Measurements from ENCODE around the gene NKTR.
"Not testable (repeated sequence)": the region's sequence is repeated elsewhere in the genome, so short reads cannot be mapped to it uniquely, and the experiment has no call there.

The NKTR gene

DNA sequence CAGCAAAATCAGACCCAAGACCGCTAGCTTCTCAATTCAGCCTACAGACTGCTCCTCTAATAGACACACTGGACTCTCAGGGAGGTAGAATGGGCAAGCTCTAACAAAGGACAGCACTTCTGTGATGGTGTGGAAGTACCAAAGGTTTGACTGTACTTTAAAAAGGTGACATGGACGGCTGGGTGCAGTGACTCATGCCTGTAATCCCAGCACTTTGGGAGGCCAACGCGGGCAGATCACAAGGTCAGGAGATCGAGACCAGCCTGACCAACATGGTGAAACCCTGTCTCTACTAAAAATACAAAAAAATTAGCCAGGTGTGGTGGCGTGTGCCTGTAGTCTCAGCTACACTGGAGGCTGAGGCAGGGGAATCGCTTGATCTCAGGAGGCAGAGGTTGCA, 3.4 kb upstream of the NKTR start:
- DNase-seq, result not testable (repeated sequence)

DNA sequence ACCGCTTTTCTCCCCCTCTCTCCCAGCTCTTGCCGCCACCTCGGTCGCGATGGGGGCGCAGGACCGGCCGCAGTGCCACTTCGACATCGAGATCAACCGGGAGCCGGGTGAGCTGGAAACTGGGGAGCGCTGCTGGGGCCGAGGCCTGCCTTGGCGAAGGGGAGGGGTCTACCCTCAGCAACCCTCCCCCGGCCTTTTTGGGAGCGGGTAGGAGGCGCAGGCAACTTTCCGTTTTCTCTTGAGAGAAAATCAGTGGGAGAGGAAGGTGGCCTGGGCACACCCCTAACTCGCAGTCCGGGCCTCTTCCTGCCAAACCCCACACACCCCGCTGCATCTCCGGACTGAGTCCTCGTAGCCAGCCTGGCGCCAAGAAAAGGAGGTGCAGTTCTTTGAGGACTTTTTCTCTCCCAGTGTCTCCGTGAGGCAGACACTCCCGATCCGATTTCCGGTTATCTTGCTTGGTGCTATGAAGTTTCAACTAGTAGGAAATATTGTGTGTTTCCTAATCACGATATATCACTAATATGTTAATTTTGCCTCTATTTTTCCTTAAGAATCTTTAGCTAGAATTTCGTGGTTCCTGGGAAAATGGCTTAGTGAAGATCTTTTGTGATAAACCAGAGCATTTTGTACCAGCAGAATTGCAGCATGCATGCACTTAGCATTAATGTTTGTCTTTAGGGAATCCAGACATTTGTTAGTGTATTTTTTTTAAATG, 631 bp downstream of the NKTR start:
- peak; percentile 76 for DNase-seq

DNA sequence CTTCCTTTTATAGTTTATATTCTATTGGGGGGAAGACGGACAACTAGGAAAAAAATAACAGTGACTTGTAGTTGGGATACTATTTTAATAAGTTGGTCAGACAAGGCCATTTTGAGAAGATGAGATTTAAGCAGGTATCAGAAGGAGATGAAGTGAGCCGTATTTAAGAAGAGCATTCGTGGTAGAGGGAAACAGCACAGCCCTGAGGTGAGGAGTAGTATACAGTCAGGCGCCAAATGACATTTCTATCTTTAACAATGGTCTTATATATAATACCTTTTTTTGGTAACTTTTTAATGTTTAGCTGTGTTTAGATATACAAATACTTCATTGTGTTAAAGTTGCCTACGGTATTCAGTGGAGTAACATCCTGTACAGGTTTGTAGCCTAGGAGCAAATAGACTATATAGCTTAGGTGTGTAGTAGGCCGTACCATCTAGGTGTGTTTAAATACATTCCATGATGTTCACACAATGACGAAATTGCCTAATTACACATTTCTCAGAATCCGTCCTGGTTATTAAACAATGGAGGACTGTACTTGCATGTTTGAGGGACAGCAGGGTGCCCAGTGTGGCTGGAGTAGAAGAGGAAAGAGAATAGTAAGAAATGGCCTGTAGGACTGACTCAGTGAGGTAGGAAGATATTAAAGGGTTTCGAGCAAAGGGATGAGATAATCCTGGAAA, 1.6 kb downstream of the NKTR start:
- DNase-seq, result peak; percentile 47

DNA sequence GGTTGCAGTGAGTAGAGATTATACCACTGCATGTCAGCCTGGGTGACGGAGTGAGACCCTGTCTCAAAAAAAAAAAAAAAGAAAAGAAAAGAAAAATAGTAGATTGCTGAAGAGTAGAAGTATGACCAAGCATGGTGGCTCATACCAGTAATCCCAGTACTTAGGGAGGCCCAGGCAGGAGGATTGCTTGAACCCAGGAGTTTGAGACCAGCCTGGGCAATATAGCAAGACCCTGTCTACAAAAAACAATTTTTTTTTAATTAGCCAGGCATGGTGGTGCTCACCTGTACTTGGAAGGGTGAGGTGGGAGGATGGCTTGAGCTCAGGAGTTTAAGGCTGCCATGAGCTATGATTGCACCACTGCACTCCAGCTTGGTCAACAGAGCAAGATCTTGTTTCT, 2.5 kb downstream of the NKTR start:
- no peak for DNase-seq

DNA sequence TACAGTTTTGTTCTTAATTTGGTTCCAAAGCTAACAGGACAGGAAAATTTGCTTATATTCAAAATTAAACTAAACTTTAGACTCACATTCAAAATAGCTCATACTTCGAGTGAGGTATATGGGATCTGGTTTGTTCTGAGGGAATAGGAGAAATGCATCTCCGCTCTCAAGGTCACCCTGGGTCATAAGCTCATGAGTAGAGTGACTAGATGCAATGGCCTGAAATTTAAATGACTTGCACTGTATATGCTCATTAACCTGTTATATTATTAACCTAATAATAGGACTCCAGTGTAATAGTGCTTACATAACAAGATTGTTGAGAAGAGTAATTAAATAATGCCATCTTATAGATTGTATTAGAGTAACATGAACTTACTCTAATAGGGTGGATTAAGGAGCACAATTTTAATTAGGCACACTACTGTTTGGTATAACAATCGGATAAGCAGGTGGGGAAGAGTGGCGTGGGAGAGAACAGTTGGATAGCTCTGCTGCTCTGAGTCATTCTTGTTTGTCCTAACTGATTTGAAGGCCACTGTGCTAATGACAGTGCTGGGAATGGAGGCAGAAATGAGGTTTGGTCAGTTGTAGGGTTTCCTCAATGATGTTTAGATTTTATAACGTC, 5.2 kb downstream of the NKTR start:
- DNase-seq, result no peak

DNA sequence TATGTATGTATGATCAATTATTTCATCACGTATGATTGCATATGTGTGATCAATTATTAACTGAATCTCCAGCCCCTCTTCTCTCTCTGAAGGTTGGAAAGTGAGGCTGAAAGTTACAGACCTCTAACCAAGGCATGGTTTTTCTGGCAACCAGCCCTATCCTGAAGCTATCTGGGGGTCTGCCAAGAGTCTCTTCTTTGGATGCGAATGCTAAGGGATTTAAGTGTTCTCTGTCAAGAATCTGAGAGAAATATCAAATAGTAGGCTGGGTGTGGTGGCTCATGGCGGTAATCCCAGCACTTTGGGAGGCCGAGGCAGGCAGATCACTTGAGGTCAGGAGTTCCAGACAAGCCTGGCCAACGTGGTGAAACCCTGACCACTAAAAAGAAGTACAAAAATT, 8.1 kb downstream of the NKTR start:
- no peak for DNase-seq

DNA sequence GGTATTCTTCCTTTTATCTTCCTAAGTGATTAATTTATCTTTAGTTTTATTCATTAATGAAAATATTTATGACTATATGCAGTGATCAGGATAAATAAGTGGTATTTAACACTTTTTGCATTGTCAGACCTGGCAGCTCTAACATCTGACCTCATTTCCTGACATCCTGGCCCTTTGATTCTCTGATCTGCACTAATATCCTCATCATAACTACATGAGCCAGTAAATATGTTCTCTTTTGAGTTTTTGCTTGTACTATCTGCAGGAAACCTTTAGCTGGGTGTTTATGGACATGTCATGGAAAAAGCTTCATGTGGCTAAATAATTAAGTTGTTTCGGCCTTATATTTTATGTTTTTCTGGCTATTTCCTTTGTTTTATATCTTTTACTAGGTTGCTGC, 10.5 kb downstream of the NKTR start:
- DNase-seq, result no peak

DNA sequence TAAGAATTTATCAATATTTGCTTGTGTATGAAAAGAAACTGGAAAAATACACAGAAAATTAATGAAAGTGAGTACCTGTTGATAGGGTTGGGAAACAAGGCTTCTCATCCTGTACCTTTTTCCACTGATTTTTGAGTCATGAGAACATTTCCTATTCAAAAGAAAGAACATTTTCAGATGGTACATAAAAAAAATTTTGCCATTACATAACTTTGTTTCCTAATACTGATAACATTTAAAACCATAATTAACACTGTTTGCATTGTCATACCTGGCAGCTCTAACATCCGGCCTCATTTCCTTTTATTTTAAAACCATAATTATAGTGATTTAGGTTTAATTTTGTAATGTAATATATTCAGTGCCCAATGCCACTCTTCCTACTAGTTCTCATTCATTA, 11.7 kb downstream of the NKTR start:
- no peak for DNase-seq

DNA sequence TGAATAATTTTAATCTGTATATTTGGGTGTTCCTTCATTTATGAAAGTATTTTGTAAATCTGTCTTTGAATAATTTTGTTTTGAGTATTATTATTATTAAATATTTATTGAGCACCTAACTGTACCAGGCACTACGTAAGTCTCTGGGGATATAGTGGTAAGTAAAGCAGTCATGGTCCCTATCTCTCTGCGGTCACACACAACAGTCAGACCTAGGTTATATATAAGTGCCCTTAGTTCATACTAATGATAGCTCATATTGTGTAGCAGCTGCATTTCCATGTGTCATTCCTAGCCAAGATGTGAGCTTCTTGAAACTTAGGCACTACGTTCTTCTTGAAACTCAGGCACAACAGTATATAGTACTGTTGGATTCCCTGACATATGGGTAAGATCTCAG, 12.4 kb downstream of the NKTR start:
- DNase-seq, result no peak

DNA sequence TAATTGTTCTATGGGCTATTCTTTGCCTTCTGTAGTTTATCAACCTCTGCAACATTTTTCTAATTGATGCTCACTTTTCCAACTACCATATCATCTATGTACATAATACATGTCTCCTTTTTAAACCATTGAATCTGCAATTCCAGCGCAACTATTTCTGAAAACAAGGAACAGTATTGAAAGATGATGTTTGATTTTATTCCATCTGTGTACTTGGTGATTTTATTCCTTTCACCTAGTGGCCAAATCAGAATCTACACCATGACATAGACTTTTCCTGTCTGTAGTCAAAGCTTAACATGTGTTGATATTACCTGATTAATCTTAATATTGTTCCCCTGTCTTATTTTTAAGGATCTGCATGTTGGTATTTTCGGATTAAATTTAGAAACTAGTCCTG, 13.0 kb downstream of the NKTR start:
- DNase-seq, result peak; percentile 25

DNA sequence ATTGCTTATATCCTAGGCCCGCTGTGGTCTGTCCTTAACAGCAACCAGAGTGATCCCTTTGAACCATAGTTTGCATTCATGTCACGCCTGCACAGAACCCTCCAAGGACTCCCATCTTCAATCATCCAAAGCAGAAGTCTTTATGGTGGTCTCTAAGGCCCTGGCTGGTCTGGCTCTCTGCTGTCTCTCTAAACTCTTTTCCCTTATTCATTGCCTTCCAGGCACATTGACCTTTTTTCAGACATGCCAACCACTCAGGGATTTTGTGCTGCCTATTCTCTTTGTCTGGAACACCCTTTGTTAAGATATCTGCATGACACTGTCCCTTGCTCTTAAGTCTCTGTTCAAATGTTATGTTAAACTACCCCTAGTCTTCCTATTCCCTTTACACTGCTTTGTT, 31.1 kb downstream of the NKTR start:
- DNase-seq, result no peak

DNA sequence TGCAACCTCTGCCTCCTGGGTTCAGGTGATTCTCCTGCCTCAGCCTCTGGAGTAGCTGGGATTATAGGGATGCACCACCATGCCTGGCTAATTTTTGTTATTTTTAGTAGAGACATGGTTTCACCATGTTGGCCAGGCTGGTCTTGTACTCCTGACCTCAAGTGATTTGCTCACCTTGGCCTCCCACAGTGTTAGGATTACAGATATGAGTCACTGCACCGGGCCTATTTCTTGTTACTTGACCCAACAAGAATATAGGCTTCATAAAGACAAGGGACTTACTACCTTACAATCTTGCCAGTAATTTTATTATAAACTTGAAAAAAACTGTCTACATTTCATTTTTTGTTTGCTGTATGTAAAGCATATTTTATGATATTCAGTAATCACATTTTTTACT, 31.7 kb downstream of the NKTR start:
- no peak for DNase-seq

DNA sequence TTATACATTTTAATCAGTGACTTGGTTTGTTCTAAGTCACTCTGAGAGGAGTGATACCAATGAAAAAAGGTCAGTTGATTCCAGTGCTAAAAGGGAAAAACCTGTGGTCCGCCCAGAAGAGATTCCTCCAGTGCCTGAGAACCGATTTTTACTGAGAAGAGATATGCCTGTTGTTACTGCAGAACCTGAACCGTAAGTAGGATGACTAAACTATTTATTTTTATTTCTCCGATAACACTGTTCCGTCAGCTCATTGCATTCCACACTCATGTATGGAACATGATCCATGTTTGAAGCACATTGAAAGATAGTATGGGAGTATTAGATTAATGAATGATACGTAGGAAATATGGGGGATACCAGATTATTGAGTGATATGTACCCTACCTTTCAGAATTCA, 33.1 kb downstream of the NKTR start:
- no peak for DNase-seq

DNA sequence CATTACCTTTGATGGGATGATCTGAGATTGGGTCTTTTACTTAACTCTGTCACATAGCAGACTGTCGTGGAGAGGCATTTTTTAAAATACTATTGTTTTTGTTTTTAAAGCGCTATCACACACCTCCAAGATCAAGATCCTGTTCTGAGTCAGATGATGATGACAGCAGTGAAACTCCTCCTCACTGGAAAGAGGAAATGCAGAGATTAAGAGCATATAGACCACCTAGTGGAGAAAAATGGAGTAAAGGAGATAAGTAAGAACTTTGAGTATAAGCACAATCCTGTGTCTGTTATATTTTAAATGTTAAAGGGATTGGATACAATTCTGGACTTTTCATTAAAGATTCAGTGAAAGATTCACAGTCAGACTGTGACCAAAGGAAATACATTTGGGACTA, 34.6 kb downstream of the NKTR start:
- DNase-seq, result no peak

DNA sequence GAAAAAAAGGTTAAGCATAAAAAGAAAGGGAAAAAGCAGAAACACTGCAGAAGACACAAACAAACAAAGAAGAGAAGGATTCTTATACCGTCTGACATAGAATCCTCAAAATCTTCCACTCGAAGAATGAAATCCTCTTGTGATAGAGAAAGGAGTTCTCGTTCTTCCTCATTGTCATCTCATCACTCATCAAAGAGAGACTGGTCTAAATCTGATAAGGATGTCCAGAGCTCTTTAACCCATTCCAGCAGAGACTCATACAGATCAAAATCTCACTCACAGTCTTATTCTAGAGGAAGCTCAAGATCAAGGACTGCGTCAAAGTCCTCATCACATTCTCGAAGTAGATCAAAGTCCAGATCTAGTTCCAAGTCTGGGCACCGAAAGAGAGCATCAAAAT, 36.5 kb downstream of the NKTR start:
- no peak for DNase-seq

DNA sequence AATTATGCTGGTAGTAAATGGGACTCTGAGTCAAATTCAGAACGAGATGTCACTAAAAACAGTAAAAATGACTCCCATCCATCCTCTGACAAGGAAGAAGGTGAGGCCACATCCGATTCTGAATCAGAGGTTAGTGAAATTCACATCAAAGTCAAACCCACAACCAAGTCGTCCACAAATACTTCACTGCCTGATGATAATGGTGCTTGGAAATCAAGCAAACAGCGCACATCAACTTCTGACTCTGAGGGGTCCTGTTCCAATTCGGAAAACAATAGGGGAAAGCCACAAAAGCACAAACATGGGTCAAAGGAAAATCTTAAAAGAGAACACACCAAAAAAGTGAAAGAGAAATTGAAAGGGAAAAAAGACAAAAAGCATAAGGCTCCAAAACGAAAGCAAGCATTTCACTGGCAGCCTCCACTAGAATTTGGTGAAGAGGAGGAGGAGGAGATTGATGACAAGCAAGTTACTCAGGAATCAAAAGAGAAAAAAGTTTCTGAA, 37.9 kb downstream of the NKTR start:
- DNase-seq, result no peak

DNA sequence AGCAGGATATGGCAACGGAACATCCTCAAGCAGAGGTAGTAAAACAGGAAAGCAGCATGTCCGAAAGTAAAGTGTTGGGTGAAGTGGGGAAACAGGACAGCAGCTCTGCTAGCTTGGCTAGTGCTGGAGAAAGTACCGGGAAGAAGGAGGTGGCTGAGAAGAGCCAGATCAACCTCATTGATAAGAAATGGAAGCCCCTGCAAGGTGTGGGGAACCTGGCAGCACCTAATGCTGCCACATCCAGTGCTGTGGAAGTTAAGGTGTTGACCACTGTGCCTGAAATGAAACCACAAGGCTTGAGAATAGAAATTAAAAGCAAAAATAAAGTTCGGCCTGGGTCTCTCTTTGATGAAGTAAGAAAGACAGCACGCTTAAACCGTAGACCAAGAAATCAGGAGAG, 38.7 kb downstream of the NKTR start:
- no peak for DNase-seq

DNA sequence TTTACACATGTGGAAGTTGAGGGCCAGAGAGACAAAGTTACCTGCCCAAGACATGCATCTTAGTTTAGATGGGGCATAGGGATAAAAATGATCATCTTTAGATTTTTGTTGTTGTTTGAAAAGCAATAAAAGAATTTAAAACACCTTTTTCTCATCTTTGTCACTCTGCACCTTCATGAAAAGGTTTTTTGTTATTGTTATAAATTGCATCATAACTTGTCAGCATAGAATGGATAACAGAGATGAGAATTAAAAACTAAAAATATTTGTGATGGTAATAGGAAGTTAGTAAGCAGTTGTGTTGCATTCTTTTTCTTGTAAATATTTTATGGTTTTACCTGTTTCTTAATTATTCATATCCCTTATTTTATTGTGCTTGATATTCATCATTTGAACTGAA, 39.6 kb downstream of the NKTR start:
- no peak for DNase-seq

DNA sequence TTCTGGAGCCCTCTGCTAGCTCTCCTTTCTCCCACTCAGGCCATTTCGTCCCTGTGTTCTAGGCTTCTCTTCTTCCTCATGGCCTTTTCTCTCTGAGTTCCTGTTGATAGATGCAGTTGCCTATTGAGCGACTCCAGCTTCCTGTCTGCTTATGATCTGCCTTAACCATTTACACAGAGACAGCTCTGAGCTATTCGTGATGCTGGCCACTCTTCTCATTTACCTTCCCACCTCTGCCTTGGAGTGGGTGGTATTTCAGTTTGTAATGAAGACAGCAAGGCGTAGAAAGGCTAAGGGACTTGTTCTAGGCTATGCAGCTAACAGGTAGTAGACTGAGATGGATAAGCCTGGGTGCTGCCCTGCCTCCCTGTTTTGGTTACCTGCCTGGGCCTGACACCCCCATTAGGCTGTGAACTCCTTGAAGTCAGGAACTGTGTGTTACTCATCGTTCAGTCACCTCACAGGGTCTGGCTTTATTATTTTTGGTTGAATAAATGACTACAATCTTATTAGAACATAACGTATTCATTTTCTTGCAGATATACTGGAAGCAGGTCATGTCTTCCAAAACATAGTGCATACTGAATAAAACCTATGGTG, 40.4 kb downstream of the NKTR start:
- DNase-seq, result no peak

DNA sequence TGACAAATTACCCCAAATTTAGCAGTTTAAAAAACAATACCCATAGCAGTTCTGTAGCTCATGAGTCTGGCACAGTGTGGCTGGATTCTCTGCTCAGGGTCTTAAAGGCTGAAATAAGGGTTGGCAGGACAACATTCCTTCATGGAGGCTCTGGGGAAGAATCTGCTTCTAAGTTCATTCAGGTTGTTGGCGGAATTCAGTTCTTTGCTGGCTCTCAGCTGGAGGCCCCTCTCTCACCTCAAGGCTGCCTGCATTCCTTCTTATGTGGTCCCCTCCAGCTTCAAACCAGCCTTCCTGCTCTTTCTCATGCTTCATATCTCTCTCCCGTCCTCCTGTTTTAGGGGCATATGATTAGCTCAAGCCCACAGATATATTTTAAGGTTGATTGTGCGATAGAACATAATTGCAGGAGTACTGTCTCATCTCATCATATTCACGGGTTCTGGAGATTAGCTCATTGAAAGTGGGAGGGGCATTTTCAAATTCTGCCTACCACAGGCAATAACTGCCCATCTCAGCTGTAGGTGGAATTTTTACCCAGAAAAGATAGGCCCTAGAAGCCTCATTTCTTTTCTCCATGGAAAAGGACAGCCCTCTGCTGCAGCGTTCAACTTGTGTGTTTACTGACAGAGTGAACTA, 47.5 kb downstream of the NKTR start:
- no peak for DNase-seq

DNA sequence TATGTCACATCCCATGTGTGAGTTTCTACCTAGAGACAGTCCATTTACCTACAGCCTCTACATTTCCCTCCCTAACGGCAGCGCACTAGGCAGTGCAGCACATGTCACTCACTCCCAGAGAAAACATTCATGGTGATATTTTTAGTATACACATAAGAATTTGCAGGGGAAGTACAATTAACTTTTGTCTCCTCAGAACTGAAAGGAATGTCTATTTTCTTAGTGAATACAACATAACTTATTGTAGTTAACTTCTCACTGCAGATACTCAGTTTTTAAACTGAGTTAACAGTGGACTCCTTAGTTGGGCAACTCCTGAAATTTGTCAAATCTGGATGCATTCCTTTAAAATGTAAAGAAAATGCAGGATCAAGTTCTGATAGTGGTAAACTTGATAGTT, 48.5 kb downstream of the NKTR start:
- no peak for DNase-seq

DNA sequence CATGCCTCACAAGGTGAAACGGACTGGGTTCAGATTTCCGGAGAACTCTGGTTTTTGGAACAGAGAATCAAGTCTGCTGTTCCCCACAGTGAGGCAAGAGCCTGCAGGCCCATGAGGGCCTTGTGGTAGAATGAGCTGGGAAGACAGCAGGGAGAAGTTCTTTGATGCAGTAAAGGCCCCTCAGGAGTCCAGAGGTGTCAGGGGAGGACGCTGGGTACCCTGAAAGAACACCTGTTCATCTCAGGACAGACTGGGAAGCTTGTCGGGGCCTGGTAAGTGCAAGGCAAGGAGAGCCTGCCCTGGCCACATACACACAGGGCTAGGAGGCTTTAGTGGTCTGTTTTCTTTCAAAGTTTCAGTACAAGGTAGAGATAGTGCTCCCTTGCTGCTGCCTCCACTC, 49.3 kb downstream of the NKTR start:
- no peak for DNase-seq
